Measurements from ENCODE around the gene GPR27.

The GPR27 gene

DNA sequence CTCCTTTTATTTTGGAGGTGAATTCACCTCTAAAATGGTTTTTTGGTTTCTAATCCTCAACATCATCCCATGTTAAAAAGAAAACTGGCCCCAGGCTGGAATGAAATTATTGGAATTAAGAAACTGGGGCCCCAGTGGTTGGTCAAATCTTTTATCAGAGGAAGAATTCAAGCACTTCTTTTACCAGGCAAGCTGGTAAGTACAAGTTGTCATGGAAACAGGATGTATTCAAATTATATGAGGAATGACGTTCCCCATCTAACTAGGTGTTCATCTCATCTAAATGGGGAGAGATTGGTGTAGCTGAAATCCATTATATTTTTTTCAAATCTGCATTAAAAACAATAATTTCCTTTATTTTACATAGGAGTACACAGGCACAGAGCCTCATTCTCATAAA lies 18.8 kb upstream of the GPR27 start:
- Mint-ChIP-seq H3K27me3 (ENCODE audit: low read depth) (peaks cover 7% of the 10 kb centered on the region), H3K9me3 (peaks cover 7% of the 10 kb centered on the region), H3K4me1 (no peaks in the 10 kb centered on the region), H3K4me3 (no peak overlapping the region), H3K27ac (no peak overlapping the region), H3K36me3 (ENCODE audit: low read depth) (peaks cover 4% of the 10 kb centered on the region)
- TF ChIP-seq, protein P1, sequence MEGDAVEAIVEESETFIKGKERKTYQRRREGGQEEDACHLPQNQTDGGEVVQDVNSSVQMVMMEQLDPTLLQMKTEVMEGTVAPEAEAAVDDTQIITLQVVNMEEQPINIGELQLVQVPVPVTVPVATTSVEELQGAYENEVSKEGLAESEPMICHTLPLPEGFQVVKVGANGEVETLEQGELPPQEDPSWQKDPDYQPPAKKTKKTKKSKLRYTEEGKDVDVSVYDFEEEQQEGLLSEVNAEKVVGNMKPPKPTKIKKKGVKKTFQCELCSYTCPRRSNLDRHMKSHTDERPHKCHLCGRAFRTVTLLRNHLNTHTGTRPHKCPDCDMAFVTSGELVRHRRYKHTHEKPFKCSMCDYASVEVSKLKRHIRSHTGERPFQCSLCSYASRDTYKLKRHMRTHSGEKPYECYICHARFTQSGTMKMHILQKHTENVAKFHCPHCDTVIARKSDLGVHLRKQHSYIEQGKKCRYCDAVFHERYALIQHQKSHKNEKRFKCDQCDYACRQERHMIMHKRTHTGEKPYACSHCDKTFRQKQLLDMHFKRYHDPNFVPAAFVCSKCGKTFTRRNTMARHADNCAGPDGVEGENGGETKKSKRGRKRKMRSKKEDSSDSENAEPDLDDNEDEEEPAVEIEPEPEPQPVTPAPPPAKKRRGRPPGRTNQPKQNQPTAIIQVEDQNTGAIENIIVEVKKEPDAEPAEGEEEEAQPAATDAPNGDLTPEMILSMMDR (IDR thresholded peaks at IDR 0.05; ENCODE audit: unreplicated experiment in 3 of 3): no peak

DNA sequence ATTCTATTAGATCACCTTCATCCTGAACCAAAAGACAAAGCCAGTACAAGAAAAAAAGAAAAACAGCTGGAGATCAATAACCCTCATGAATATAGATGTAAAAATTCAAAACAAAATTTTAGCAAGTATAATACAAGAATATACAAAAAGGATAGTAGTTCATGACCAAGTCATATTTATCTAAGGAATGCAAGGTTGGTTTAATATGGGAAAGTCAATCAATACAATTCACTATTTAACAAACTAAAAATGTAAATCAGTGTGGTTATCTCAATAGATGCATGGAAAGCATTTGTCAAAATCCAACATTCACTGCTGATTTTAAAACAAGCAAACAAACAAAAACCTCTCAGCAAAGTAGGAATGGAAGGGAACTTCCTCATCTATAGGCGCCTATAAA lies 11.0 kb upstream of the GPR27 start:
- TF ChIP-seq, protein P1 (IDR thresholded peaks at IDR 0.05; ENCODE audit: unreplicated experiment in 3 of 3): no peak
- Mint-ChIP-seq H3K36me3 (ENCODE audit: low read depth) (peaks cover 18% of the 10 kb centered on the region), H3K27ac (no peak overlapping the region), H3K27me3 (ENCODE audit: low read depth) (no peaks in the 10 kb centered on the region), H3K4me3 (no peak overlapping the region), H3K9me3 (peaks cover 40% of the 10 kb centered on the region), H3K4me1 (no peaks in the 10 kb centered on the region)

DNA sequence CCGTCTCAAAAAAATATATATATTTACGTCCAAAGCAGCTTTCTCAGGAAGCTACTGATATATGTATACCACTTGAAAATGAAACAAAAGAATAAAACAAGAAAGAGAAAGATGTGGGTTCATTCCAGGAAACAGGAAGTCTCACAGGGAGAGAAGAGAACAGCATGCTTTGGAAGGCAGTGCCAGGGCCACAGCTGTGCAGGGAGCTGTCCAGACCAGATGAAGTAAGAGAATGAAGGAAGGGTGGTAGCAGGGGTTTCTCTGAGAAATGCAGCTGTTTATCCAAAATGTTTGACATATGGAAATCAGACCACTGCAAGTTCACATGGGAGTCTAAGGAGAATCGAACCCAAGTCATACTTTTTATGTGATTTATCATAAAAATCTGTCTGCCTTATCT lies 8.9 kb upstream of the GPR27 start:
- H3K27ac Mint-ChIP-seq: no peak overlapping the region
- peaks cover 3% of the 10 kb centered on the region for H3K27me3 Mint-ChIP-seq (ENCODE audit: low read depth)
- H3K9me3 Mint-ChIP-seq: peaks cover 40% of the 10 kb centered on the region
- TF ChIP-seq, protein P1 (IDR thresholded peaks at IDR 0.05; ENCODE audit: unreplicated experiment in 3 of 3): no peak
- H3K36me3 Mint-ChIP-seq (ENCODE audit: low read depth): peaks cover 21% of the 10 kb centered on the region
- no peaks in the 10 kb centered on the region for H3K4me1 Mint-ChIP-seq
- no peak overlapping the region for H3K4me3 Mint-ChIP-seq

DNA sequence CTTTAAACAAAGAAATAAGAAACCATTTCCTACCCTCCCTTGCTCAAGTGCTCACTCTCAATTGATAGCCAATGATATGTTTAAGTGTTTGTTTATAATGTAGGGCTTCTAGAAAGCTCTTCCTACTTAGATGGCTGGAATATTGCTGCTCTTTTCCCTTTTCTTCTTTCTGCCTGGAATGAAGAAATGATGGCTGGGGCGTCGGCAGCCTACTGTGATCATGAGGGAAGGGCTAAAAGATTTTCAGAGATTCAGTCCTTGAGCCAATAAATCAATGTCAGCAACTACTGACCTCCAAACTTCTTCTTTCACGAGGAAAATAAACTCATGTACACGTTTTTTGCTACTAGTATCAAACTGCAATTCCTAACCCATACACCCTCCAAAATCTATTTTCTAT lies 2.1 kb upstream of the GPR27 start:
- TF ChIP-seq, protein P1 (IDR thresholded peaks at IDR 0.05; ENCODE audit: unreplicated experiment in 3 of 3): no peak
- Mint-ChIP-seq H3K4me3 (peak overlapping the region in 1 of 3 experiments; percentile 70), H3K27me3 (ENCODE audit: low read depth) (peaks cover 50% of the 10 kb centered on the region), H3K36me3 (ENCODE audit: low read depth) (peaks cover 7% of the 10 kb centered on the region), H3K9me3 (peaks cover 5% of the 10 kb centered on the region), H3K27ac (no peak overlapping the region), H3K4me1 (peaks cover 9% of the 10 kb centered on the region)

DNA sequence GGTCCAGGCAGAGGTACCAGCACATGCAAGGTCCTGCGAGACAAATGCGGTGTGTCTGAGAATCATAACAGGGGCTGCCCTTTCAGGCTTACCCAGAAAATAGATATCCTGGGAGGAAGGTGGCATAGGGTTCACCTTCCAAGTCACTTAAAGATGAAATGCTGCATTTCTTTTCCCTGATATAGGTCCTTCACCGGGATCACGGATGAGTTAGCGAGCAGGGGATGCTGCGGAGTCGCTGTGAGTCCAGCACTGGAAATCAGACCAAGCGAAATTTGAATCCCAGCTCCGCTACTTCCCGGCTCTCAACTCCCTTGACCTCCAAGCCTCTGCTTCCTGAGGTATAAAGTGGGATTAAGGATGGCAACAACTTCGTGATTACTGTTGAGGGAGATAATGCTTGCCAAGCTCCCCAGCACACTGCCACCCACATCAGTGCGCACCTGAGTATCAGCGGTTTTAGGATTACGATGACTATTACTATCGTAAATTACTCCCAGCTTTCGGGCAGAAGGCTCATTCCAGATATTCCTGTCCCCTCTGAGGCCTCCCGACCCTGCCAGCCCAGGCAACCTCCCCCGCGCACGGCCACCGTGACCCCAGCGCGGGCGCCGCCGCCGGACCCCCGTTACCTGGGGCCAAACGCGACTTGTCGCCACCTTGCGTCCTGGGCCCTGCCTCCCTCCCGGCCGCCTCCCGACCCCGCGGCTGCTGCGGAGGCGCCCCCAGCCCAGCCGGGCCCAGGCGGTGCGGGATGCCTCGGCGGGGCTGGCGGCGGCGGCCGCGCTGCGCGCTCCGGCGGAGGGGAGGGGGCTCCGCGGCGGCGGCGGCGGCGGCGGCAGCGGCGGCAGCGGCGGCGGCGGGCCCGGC lies 589 bp upstream of the GPR27 start:
- Mint-ChIP-seq H3K4me3 (peak overlapping the region; percentile 77 to 87 (median 84)), H3K27ac (peak overlapping the region in 2 of 3 experiments; percentile 38 to 78), H3K36me3 (ENCODE audit: low read depth) (peaks cover 6% of the 10 kb centered on the region), H3K4me1 (peaks cover 9% of the 10 kb centered on the region), H3K9me3 (peaks cover 3% of the 10 kb centered on the region), H3K27me3 (ENCODE audit: low read depth) (peaks cover 63% of the 10 kb centered on the region)
- TF ChIP-seq, protein P1 (IDR thresholded peaks at IDR 0.05; ENCODE audit: unreplicated experiment in 3 of 3): no peak

Data from nephron (organoid).